ENCODE data around the gene LPCAT4.

LPCAT4 gene

GRCh38 chr15:34314491-34315490 lies 52.2 kb downstream of the LPCAT4 start:
- in situ Hi-C loops (cut with MboI; ENCODE audit: low pct_unique_long_range_greater_than_20kb, low sequenced_read_pairs) = no loop called here

DNA sequence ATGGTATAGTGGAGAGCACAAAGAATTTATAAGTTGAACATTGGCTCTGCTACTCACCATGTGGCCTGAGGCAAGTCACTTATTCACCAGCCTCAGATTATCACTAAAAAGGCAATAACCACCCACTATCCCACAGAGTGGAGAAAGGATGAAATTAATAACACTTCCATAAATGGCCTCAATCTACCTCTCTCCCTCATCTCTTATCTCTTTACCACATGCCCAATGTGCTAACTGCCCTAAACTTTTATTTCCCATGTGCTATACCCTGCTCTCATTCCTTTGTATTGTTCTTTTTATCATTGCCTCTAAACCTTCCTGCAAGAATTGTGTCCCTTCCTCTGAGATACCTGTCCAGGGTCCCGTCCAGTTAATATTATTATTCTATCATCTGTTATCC lies 55.4 kb downstream of the LPCAT4 start:
- in situ Hi-C loops (cut with MboI; ENCODE audit: low pct_unique_long_range_greater_than_20kb, low sequenced_read_pairs) = no loop called here
- no peak for DNase-seq

More at GRCh38 chr15:34314491-34315490, 52.2 kb downstream of the LPCAT4 start:
- no peak for DNase-seq

All from KBM-7 (cell line).